HG02943 (cell line): Measurements from ENCODE around the gene FAM219A.
A peak's percentile ranks its signal among the peaks of the same experiment; 100 is the strongest.

Experiments
- ATAC-seq: cut with Tn5 transposase; IDR thresholded peaks from one replicate; pipeline ENCODE4 v1.9.1; 2021; ENCODE audit warnings: mild to moderate bottlenecking, low read depth, moderate library complexity; ENCODE audit not compliant: unreplicated experiment

Gene FAM219A, protein sequence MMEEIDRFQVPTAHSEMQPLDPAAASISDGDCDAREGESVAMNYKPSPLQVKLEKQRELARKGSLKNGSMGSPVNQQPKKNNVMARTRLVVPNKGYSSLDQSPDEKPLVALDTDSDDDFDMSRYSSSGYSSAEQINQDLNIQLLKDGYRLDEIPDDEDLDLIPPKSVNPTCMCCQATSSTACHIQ

GRCh38 chr9:34458013-34458958 lies at the start of gene FAM219A, which contains the start of gene DNAI1:
Gene FAM219A (minus strand): TSS chr9:34458570. CDS start chr9:34458263, 307 bp downstream.
Gene DNAI1 (plus strand): TSS chr9:34458805. CDS start chr9:34459006, 201 bp downstream.
- peak; percentile 94 for ATAC-seq

GRCh38 chr9:34507966-34508365 lies 49.6 kb upstream of the FAM219A start:
- no peak for ATAC-seq

DNA sequence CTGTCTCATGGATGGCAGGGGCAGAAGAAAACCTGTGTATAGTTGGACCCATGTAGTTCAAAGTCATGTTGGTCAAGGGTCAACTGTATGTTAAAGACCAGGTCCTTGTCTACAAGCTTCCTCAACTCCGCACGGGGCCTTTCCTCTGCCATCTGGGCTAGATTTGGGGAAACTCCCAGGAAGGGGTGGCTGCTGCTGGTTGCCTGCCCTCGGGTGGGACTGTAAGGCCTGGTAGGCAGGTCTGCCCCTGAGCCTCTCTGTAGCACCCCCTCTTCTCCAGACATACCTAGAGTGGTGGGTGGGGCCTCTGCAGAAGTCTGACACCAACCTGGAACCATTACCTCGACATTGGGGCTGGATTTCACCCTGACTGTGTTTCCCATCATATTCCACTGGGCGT lies 49.2 kb upstream of the FAM219A start:
- no peak for ATAC-seq

DNA sequence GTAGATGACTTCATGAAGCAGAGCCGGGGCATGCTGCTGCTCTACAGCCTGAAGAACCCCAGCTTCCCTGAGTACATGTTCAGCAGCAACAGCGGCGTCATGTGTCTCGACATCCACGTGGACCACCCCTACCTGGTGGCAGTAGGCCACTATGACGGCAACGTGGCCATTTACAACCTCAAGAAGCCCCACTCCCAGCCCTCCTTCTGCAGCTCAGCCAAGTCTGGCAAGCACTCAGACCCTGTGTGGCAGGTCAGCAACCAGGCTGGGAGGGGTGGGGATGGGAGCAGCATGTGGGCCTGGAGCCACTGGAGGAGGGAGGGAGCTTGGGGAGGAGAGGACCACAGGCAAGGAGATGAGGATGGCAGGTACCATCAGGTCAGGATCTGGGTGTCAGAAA lies 48.3 kb upstream of the FAM219A start:
- no peak for ATAC-seq

GRCh38 chr9:34505370-34506120 lies 47.2 kb upstream of the FAM219A start:
- no peak for ATAC-seq

GRCh38 chr9:34503406-34503805 lies 45.0 kb upstream of the FAM219A start:
- ATAC-seq: no peak

- no peak for ATAC-seq
Observed at GRCh38 chr9:34502891-34503290, 44.5 kb upstream of the FAM219A start.

DNA sequence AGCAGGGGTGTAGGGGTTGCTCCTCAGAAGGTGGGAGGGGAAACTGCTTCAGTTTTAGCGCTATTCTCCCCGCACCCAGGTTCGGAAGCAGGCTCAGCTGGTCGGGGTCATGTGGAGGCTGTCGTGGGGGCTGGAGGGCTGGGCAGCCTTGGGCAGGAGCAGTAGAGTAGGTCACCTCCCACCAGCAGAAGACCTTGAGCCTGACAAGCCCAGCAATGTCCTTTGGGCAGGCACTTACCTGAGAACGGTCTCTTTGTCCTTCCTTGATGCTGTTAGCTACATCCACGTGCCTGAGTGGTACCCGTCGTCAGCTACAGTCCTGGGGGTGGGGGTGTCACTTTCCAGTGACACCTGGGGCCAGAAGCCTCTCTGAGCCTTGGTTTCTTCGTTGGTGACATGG lies 44.1 kb upstream of the FAM219A start:
- ATAC-seq: no peak

- ATAC-seq: no peak
Observed at GRCh38 chr9:34501889-34502425, 43.6 kb upstream of the FAM219A start.

DNA sequence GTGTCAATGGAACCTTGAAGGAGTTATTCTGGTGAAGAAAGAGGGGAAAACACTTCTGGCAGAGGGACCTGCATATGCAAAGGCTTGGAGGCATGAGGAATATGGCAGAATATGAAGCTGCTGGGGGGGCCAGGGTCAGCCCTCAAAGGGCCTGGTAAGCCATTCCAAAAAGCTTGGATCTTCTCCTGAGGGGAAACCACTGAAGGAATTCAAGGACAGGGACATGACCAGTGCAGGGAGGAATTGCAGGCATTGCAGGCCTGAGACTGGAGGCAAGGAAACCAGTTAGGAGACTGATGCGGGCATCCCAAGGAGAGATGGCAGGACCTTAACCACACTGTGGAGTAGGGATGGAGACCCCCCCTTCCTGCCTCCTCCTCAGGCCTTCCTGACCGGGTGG lies 43.0 kb upstream of the FAM219A start:
- no peak for ATAC-seq

DNA sequence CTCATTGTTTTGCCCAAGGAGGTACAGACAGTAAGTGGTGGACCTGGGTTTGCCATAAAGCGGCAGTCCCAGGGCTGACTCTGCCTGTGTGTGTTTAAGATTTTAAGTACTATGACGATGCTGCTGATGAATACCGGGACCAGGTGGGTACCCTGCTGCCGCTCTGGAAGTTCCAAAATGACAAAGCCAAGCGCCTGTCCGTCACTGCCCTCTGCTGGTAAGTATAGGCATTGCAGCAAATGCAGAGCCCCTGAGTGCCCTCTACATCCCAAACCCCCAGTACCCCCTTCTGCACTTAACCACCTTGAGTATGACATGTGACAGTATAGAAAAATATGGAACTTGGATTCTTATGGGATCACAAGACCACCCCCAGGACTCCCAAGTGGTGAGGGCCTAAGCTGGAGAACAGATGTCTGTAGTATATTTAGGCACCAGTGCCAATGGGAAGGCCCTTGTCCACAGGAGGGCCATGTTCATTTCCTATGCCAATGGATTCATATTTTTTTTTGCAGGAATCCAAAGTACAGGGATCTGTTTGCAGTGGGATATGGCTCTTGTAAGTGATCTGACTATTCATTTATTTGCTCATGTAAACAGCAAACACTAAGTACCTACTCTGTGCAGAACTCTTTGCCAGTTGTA lies 42.4 kb upstream of the FAM219A start:
- no peak for ATAC-seq

DNA sequence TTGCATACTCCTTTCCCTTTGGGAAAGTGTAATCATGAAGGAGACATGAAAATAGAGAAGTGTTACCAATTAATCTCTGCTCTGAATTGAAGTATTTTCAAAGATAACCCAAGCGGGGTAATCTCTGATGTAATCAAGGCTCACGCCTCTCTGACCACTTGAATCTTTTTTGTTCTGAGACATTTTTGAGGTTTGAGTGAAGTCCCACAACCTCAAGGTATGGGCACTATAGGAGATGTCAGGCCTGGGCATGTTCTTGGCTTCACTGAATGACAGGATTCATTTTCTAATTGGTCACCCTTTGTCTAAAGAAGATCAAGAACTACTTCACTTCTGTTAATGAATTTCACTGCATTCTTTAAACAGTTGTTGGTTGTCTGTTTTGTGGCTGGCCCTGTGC lies 40.7 kb upstream of the FAM219A start:
- no peak for ATAC-seq

DNA sequence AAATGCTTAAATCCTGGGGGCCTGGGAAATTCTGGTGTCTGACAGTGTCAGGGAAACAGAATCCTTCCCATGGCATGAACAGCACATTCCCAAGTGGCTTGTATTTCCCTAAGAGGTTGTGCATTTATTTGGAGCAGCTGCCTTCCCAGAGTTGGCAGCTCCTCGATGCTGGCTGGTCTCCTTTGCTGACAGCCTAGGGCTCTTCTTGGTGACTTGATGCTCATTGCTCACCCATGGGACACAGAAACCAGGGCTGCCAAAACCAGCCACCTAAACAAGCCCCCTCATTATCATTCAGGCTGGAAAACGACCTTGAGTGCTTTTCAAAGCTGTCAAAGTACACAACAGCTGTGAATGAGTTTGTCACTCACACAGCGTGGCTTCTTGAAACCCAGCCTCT lies 40.2 kb upstream of the FAM219A start:
- no peak for ATAC-seq

- no peak for ATAC-seq
Observed at GRCh38 chr9:34496149-34496712, 37.9 kb upstream of the FAM219A start.

DNA sequence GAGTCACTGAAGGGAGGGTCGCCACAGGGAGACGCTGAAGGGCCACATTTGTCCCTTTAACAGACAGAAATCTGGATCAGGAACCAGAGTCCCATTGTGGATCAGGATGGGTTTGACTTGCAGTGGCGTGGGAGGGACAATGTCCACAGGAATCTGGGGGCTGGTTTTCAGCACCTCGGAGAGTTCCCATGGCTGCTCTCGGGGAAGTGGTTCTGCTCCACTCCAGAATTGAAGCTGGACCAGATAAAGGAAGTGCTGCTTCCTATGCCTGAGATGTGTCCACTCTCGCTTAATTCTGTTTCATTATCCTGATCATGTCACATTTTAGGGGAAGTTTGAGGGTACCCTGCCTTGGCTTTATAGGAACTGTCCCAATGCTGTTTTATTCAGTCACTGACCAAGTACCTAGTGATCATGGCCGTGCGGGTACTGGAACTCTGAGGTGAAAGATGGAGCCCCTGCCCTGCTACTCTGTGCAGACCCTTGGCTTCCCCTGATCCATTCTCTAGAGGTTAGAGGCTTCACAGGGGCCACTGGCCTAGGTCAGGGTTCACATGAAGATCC lies 35.7 kb upstream of the FAM219A start:
- no peak for ATAC-seq

DNA sequence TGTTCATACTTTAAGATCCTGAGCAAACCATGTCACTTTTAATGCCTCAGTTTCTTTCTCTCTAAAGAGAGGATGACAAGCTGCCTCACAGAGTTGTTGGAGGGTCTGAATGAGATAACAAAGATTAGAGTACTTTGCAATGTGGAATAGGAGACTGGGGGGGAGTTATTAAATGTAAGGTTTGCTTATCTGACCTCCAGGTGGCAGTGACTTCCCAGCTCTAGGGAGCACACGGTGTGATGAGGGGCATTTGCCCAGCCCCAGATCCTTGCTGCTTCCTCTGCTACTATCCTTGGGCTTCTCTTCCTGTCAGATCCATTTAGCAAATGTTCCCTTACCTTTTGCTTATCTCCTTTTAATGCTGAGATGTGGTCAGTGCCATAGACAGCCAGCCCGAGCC lies 33.7 kb upstream of the FAM219A start:
- no peak for ATAC-seq

GRCh38 chr9:34491596-34491995 lies 33.2 kb upstream of the FAM219A start:
- no peak for ATAC-seq

DNA sequence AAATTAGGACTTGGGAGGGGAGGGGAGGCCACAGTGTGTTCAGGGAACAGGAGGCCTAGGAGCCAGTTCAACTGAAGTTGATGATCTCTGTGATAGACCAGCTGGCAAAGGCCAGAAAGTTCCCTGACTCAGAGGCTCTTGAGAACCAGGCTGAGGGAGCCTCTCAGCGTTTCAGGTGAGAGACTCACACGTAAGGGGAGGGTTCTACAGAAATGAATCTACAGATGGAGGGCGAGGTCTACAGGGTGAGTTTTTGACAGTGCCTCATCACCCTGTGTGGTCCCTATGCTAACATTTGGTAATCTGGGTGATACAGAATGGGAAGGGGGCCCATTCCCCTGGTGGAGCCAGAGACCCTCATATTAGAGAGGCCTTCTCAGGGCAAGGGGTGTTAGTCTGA lies 32.4 kb upstream of the FAM219A start:
- no peak for ATAC-seq

DNA sequence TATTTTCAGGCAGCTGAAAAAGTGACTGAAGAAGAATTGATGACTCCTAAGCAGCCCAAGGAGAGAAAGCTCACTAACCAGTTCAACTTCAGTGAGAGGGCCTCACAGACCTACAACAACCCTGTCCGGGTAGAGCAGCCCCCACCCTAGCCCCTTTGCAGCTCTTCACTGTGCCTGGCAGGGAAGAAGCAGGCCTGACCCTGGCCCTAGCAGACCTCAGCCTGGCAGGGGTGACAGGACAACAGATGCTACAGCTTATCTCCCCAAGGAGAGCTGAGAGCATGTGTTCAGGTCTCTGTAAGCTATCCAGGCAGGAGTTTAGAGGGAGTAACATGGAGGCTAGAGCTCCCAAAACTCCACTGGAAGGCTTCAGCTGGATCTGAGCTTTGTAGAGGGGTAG lies 32.0 kb upstream of the FAM219A start:
- no peak for ATAC-seq

DNA sequence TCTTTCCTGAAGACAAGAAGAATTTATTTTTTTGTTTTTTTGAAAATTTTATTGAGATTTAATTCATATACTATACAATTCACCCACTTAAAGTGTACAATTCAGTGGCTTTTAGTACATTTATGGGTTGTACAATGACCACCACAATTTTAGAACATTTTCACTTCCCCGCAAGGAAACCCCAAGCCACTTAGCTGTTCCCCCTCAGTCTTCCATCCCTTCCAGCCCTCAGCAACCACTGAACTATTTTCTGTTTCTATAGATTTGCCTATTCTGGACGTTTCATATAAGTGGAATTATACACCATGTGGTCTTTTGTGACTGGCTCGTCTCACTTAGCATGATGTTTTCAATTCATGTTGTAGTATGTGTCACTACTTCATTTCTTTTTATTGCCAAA lies 28.2 kb upstream of the FAM219A start:
- no peak for ATAC-seq
